H9 (cell line): ENCODE measurements around the gene MARCHF9. TPM values are rescaled to one million over a fixed set of nuclear protein-coding genes. Genes with fewer than 3 reads are reported as not detected.

Experiments
- DNase-seq: peaks from one replicate; pipeline ENCODE4 v3.0.0-alpha.2; 2017
- H2AFZ ChIP-seq: one replicate; pipeline ENCODE4 v1.6.1; 2013; ENCODE audit warnings: mild to moderate bottlenecking, low read length, control low read depth, moderate library complexity
- H2AK5ac ChIP-seq: 2 replicates; pipeline ENCODE4 v1.6.1; 2013; ENCODE audit warnings: low read length, control low read depth, mixed read lengths; ENCODE audit not compliant: insufficient read length
- H2BK120ac ChIP-seq: one replicate; pipeline ENCODE4 v1.6.1; 2013; ENCODE audit warnings: low read depth, mild to moderate bottlenecking, low read length, control low read depth, inconsistent platforms; ENCODE audit not compliant: poor library complexity, severe bottlenecking
- H2BK12ac ChIP-seq: 2 replicates; pipeline ENCODE4 v1.6.1; 2013; ENCODE audit warnings: low read length, control low read depth, mixed read lengths, low read depth; ENCODE audit not compliant: insufficient read length
- H2BK15ac ChIP-seq: 2 replicates; pipeline ENCODE4 v1.6.1; 2013; ENCODE audit warnings: low read depth, low read length, control low read depth
- H2BK20ac ChIP-seq: one replicate; pipeline ENCODE4 v1.6.1; 2013; ENCODE audit warnings: low read depth, mild to moderate bottlenecking, low read length, control low read depth, inconsistent platforms; ENCODE audit not compliant: poor library complexity, severe bottlenecking
- H2BK5ac ChIP-seq: 2 replicates; pipeline ENCODE4 v1.6.1; 2013; ENCODE audit warnings: low read length, control low read depth, mixed read lengths; ENCODE audit not compliant: insufficient read length
- H3K14ac ChIP-seq: 2 replicates; pipeline ENCODE4 v1.6.1; 2013; ENCODE audit warnings: low read length, control low read depth; ENCODE audit not compliant: insufficient read depth
- H3K18ac ChIP-seq: 2 replicates; pipeline ENCODE4 v1.6.1; 2013; ENCODE audit warnings: low read depth, mild to moderate bottlenecking, mixed read lengths, low read length, control low read depth; ENCODE audit not compliant: insufficient read length
- H3K23ac ChIP-seq: 2 replicates; pipeline ENCODE4 v1.6.1; 2013; ENCODE audit warnings: low read length, control low read depth, mixed read lengths, low read depth; ENCODE audit not compliant: insufficient read length
- H3K23me2 ChIP-seq: 2 replicates; pipeline ENCODE4 v1.6.1; 2013; ENCODE audit warnings: low read depth, mild to moderate bottlenecking, mixed read lengths, low read length, control low read depth; ENCODE audit not compliant: insufficient read length, poor library complexity, severe bottlenecking
- H3K27ac ChIP-seq: 2 replicates; pipeline ENCODE4 v1.5.1; 2013; ENCODE audit warnings: low read length, control low read depth, mixed read lengths, low read depth; ENCODE audit not compliant: insufficient read length
- H3K27me3 ChIP-seq: 2 replicates; pipeline ENCODE4 v1.6.1; 2013; ENCODE audit warnings: low read length, control low read depth, inconsistent platforms; ENCODE audit not compliant: insufficient read depth
- H3K4ac ChIP-seq: 2 replicates; pipeline ENCODE4 v1.6.1; 2013; ENCODE audit warnings: low read depth, mild to moderate bottlenecking, control low read depth, inconsistent platforms, low read length, moderate library complexity
- H3K4me1 ChIP-seq: 2 replicates; pipeline ENCODE4 v1.6.1; 2013; ENCODE audit warnings: low read length, control low read depth, inconsistent platforms; ENCODE audit not compliant: insufficient read depth
- H3K4me2 ChIP-seq: 2 replicates; pipeline ENCODE4 v1.6.1; 2013; ENCODE audit warnings: low read length, control low read depth, mixed read lengths; ENCODE audit not compliant: insufficient read length, insufficient read depth
- H3K56ac ChIP-seq: 2 replicates; pipeline ENCODE4 v1.6.1; 2013; ENCODE audit warnings: low read depth, mild to moderate bottlenecking, mixed read lengths, low read length, control low read depth; ENCODE audit not compliant: insufficient read length
- H3K79me1 ChIP-seq: 2 replicates; pipeline ENCODE4 v1.6.1; 2013; ENCODE audit warnings: low read depth, mild to moderate bottlenecking, moderate library complexity, low read length, control low read depth, inconsistent platforms; ENCODE audit not compliant: insufficient read depth, poor library complexity, severe bottlenecking
- H3K79me2 ChIP-seq: 2 replicates; pipeline ENCODE4 v1.6.1; 2013; ENCODE audit warnings: low read length, control low read depth, inconsistent platforms; ENCODE audit not compliant: insufficient read depth
- H3K9ac ChIP-seq: 2 replicates; pipeline ENCODE4 v1.6.1; 2013; ENCODE audit warnings: low read length, control low read depth, mixed read lengths; ENCODE audit not compliant: insufficient read length; ENCODE audit errors: extremely low read depth
- H3K9me3 ChIP-seq: one replicate; pipeline ENCODE4 v1.6.1; 2013; ENCODE audit warnings: low read depth, low read length, inconsistent platforms; ENCODE audit not compliant: control insufficient read depth
- H3T11ph ChIP-seq: one replicate; pipeline ENCODE4 v1.6.1; 2013; ENCODE audit warnings: mild to moderate bottlenecking, low read length, control low read depth, inconsistent platforms
- H4K20me1 ChIP-seq: one replicate; pipeline ENCODE4 v1.6.1; 2013; ENCODE audit not compliant: control insufficient read depth, insufficient read length, insufficient read depth
- H4K5ac ChIP-seq: 2 replicates; pipeline ENCODE4 v1.6.1; 2013; ENCODE audit warnings: low read depth, mild to moderate bottlenecking, mixed read lengths, low read length, control low read depth; ENCODE audit not compliant: insufficient read length
- H4K8ac ChIP-seq: replicated peaks from 2 replicates; pipeline ENCODE4 v1.6.1; 2013; ENCODE audit warnings: low read length, control low read depth, mixed read lengths, low read depth; ENCODE audit not compliant: insufficient read length
- H4K91ac ChIP-seq: 2 replicates; pipeline ENCODE4 v1.6.1; 2013; ENCODE audit warnings: low read depth, mild to moderate bottlenecking, moderate library complexity, mixed read lengths, low read length, control low read depth; ENCODE audit not compliant: insufficient read length
- H3K27ac Mint-ChIP-seq, 3 experiments: 2 replicates in 2 of 3; 3 replicates in 1 of 3; pipeline ENCODE4 v1.8.0; 2020 to 2021; ENCODE audit warnings: mixed read lengths in 3 of 3, mild to moderate bottlenecking in 1 of 3, moderate library complexity in 1 of 3
- H3K27me3 Mint-ChIP-seq: 2 replicates; pipeline ENCODE4 v1.8.0; 2021; ENCODE audit warnings: low read depth, mild to moderate bottlenecking, moderate library complexity, mixed read lengths
- H3K36me3 Mint-ChIP-seq, 3 experiments: 2 replicates in 2 of 3; 3 replicates in 1 of 3; pipeline ENCODE4 v1.8.0; 2020 to 2021; ENCODE audit warnings: low read depth in 3 of 3, mixed read lengths in 3 of 3; ENCODE audit not compliant: insufficient read depth in 1 of 3
- H3K4me1 Mint-ChIP-seq, 2 experiments: 2 replicates each; pipeline ENCODE4 v1.8.0; 2020; ENCODE audit warnings: mixed read lengths in 2 of 2
- H3K4me3 Mint-ChIP-seq, 2 experiments: 2 replicates in 1 of 2; 3 replicates in 1 of 2; pipeline ENCODE4 v1.8.0; 2020 to 2021; ENCODE audit warnings: mild to moderate bottlenecking in 2 of 2, mixed read lengths in 2 of 2, moderate library complexity in 1 of 2
- H3K9me3 Mint-ChIP-seq, 2 experiments: 2 replicates in 1 of 2; 3 replicates in 1 of 2; pipeline ENCODE4 v1.8.0; 2020; ENCODE audit warnings: mild to moderate bottlenecking in 2 of 2, mixed read lengths in 2 of 2, moderate library complexity in 1 of 2
- WGBS: extraction: QIAGEN DNeasy Blood & Tissue Kit; methylation state at CpG from one replicate; pipeline ENCODE4 v1.1.7; 2013; ENCODE audit warnings: missing lambda C conversion rate, low lambda C conversion rate, mixed read lengths; ENCODE audit not compliant: insufficient read length; ENCODE audit errors: extremely low coverage; 5-methylcytosine and 5-hydroxymethylcytosine counted together
- total RNA-seq: library from RNA; stranded (reverse); gene quantifications from 2 replicates; pipeline ENCODE4 v1.2.1, GENCODE V29; 2021
- TF ChIP-seq, protein P1 (sequence below): fragments of 200-600 bp; sonication (generic); conservative IDR thresholded peaks from 3 replicates; pipeline ENCODE4 v1.8.0; 2021; ENCODE audit warnings: antibody characterized with exemption, mild to moderate bottlenecking

MARCHF9 gene
- total RNA-seq, 1 experiment from 2014 or later = 20.5 TPM

DNA sequence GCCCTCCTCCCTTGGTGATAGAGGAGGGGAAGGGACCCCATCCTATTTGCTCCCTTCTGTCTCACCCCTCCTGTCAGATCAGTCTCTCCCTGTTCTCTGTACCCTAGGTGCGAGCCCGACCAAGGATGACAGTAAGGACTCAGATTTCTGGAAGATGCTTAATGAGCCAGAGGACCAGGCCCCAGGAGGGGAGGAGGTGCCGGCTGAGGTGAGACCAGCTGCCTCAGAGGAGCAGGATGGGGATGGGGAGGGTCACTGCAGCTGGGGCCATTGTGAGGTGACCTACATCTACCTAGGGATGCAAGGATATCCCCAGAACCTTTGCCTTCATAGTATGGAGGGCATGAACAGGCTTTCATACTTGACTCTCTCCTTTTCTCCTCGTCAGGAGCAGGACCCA is 38.6 kb upstream of the MARCHF9 start:
- H3K4me1 Mint-ChIP-seq = no peaks in the 10 kb centered on the region
- no CpG with 5 or more reads among the region's 4 CpGs for WGBS
- no peaks in the 10 kb centered on the region for H4K20me1 ChIP-seq
- no peak overlapping the region for H2BK5ac ChIP-seq
- H3K9me3 Mint-ChIP-seq = no peaks in the 10 kb centered on the region
- no peak overlapping the region for H3K56ac ChIP-seq
- H4K91ac ChIP-seq = no peak overlapping the region
- H3K4me2 ChIP-seq = no peak overlapping the region
- H3K27ac ChIP-seq = no peak overlapping the region
- H4K8ac ChIP-seq = no peak overlapping the region
- H2AK5ac ChIP-seq = no peak overlapping the region
- H3K79me2 ChIP-seq = no peaks in the 10 kb centered on the region
- H2BK15ac ChIP-seq = no peak overlapping the region
- no peaks in the 10 kb centered on the region for H3K9me3 ChIP-seq
- no peak overlapping the region for H3K4ac ChIP-seq
- H2AFZ ChIP-seq = no peak overlapping the region
- H3K36me3 Mint-ChIP-seq = peaks cover 19 to 55% (median 28%) of the 10 kb centered on the region in 3 experiments
- TF ChIP-seq, protein P1, sequence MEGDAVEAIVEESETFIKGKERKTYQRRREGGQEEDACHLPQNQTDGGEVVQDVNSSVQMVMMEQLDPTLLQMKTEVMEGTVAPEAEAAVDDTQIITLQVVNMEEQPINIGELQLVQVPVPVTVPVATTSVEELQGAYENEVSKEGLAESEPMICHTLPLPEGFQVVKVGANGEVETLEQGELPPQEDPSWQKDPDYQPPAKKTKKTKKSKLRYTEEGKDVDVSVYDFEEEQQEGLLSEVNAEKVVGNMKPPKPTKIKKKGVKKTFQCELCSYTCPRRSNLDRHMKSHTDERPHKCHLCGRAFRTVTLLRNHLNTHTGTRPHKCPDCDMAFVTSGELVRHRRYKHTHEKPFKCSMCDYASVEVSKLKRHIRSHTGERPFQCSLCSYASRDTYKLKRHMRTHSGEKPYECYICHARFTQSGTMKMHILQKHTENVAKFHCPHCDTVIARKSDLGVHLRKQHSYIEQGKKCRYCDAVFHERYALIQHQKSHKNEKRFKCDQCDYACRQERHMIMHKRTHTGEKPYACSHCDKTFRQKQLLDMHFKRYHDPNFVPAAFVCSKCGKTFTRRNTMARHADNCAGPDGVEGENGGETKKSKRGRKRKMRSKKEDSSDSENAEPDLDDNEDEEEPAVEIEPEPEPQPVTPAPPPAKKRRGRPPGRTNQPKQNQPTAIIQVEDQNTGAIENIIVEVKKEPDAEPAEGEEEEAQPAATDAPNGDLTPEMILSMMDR = no peak
- no peak overlapping the region for H4K5ac ChIP-seq
- H3K27ac Mint-ChIP-seq = no peak overlapping the region; a peak in 1 of 7 replicates
- H3T11ph ChIP-seq = no peak overlapping the region
- H3K14ac ChIP-seq = no peak overlapping the region
- no peaks in the 10 kb centered on the region for H3K23me2 ChIP-seq
- H3K23ac ChIP-seq = no peak overlapping the region
- H2BK20ac ChIP-seq = no peak overlapping the region
- no peaks in the 10 kb centered on the region for H3K4me1 ChIP-seq
- no peak for DNase-seq
- H2BK120ac ChIP-seq = no peak overlapping the region
- H3K27me3 Mint-ChIP-seq = no peaks in the 10 kb centered on the region
- no peak overlapping the region for H2BK12ac ChIP-seq
- no peak overlapping the region for H3K9ac ChIP-seq
- H3K4me3 Mint-ChIP-seq = no peak overlapping the region
- no peaks in the 10 kb centered on the region for H3K27me3 ChIP-seq
- no peaks in the 10 kb centered on the region for H3K79me1 ChIP-seq
- H3K18ac ChIP-seq = no peak overlapping the region
